Stimulated activated CD4-positive, alpha-beta T cell treated with anti-CD3 and anti-CD28 coated beads, Interleukin-1b, Interleukin-23, amount 100 ng/mL, for 48 hours (primary cell): ENCODE results near the gene AP4M1.
"Not testable (repeated sequence)": the region's sequence is repeated elsewhere in the genome, so short reads cannot be mapped to it uniquely, and the experiment has no call there.

Experiments
- DNase-seq: peaks from one replicate; pipeline ENCODE4 v3.0.0-alpha.2; 2020

AP4M1 gene

GRCh38 chr7:100137851-100138760 is 36.7 kb downstream of the AP4M1 start:
- no peak for DNase-seq

GRCh38 chr7:100141555-100141949 is 40.1 kb downstream of the AP4M1 start:
- no peak for DNase-seq

- DNase-seq: no peak
Observed at GRCh38 chr7:100142461-100142860, 41.0 kb downstream of the AP4M1 start.

GRCh38 chr7:100146350-100146749 is 44.9 kb downstream of the AP4M1 start:
- not testable (repeated sequence) for DNase-seq

GRCh38 chr7:100147278-100147677 is 45.8 kb downstream of the AP4M1 start:
- DNase-seq: no peak

DNA sequence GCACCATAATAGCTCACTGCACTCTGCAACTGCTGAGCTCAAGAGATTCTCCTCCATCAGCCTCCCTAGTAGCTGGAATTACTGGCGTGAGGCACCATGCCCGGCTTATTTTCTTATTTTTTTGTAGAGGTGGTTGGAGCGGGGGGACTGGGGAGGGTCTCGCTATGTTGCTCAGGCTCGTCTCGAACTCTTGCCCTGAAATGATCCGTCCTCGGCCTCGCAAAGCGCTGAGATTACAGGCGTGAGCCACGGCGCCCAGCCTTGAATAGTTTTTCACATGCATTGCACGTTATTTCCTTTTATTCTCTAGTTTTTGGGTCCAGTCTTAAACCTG is 46.7 kb downstream of the AP4M1 start:
- no peak for DNase-seq

DNA sequence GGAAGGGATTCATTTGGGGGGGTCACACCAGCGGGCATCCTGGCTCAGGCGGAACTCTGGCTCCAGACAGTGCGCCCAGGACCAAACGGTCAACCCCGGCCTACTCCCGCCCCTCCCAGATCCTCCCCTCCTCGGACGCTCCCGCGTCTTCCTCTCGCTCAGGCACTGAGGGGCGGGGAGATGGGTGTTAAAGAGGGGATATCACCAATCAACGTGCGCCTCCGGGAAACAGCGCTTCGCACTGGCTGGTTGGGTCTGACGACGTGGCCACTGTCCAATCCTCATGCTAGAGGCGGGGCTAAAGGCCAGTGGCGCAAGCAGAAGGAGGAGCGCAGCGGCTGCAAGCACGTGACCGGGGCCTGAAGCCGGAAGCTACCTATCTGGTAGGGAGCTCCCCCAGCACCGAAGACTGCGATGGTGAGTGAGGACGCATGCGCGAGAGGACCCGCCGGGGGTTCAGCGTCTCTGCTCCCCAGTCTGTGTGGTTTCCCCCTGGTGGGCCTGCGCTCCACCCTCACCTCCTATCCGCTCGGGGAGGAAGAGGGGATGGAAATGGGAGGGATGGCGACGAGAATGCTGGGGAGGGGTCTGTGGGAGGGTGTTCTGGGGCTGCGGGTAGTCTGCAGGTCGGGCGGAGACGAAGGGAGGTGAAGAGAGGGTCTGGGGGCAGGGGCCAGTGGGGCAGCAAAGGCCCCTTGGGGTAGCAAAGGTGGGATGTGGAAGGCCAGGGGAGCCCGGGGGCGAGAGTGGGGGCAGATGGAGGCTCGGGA is 47.3 kb downstream of the AP4M1 start, which contains the start of gene LAMTOR4:
Gene LAMTOR4 (plus strand): TSS at position 360 of the 770 bp plus-strand sequence. CDS start 55 bp downstream, at position 415.
- DNase-seq: peak; percentile 99

GRCh38 chr7:100152404-100152803 is 51.0 kb downstream of the AP4M1 start:
- DNase-seq: no peak

DNA sequence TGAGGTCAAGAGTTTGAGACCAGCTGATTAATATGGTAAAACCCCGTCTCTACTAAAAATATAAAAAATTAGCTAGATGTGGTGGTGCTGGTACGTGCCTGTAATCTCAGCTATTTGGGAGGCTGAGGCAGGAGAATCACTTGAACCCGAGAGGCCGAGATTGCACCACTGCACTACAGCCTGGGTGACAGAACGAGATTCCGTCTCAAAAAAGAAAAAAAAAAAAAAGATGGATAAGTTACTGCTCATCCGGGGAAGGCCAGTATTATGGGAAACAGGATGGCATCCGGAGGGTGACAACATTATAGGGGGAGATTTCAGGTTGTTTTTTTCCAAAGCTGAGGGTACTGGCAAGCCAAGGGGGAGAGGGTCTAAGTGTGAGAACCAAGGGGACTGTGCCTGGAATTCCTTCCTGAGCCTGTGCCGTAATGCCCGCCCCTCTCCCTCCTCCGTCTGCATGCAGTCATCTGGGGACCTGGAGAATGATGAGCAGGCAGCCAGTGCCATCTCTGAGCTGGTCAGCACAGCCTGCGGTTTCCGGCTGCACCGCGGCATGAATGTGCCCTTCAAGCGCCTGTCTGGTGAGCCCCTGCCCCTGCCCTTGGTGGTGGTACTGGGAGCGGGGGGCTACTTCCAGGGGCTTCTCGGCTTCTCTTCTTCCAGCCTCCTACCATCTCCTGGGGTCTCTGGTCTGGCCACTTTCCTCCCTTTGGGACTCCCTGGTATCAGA is 51.7 kb downstream of the AP4M1 start:
- no peak for DNase-seq

- DNase-seq: no peak
Observed at GRCh38 chr7:100153708-100154535, 52.5 kb downstream of the AP4M1 start.

DNA sequence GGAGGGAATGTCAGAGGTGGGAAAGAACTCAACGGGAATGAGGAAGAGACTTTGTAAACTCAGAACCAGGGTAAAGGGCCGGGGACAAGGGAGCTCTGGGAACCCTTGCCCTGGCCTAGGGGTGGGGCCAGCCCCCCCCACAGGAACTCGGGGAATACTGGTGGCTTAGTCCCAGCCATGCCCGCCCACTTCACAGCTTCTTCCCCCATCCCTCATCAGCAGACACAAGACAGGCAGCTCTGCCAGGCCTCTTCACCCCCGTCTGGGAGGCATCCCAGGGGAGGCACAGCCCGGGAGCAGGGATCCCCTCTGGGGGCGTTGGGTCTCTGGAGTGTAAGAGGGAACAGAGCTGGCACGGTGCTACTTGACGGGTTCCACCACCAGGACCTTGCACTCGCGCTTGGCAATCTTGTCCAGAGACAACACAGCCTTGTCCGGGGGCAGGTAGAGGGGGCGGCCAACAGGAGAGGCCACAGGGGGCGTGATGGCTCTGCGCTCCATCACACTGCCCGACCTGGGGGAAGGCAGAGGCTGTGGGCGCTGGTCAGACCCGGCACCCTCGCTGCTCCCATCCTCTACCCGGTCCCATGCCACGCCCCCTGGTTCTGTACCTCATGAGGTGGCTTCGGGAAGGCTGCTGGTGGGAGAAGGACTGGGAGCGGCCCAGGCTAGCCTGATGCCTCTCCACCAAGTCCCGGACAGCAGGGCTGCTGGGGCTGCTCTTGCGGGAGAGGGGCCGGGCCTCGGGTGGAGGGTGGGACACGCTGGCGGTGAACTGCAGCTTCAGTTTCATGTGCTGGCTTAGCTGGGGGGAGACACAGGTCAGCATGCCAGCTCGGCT is 53.4 kb downstream of the AP4M1 start:
- DNase-seq: no peak

DNA sequence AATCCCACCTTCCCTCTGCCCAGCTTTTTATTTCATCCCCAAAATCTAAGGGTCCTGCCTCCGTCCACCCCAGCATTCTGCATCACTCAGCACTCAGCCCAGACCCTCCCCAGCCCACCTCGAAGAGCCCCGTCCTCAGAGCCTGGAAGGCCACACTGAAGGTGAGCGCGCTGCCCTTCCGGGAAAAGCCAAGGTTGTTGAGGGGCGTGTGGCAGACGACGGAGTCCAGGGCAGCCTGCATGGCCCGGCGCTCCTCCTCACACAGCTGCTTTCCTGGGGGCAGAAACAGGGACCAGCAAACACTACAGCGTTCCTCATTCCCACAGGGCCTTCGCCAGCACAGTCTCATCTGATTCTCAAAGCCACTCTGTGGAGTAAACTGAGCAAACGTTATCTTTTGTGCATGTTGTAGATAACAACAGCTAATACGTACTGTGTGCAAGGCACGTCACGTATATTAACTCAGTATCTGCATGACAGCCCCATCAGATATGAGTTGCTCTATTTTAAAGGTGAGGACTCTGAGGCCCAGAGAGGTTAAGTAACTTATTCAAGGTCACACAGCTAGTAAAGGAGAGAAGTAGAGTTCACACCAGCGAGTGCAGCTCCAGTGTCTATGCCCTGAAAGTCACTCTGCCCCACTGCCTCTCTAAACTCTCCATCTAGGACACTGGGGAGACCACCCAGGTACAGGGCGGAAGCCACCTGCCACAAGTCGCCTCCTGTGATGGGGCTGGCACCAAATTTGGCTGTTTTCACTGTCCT is 54.3 kb downstream of the AP4M1 start:
- no peak for DNase-seq

DNA sequence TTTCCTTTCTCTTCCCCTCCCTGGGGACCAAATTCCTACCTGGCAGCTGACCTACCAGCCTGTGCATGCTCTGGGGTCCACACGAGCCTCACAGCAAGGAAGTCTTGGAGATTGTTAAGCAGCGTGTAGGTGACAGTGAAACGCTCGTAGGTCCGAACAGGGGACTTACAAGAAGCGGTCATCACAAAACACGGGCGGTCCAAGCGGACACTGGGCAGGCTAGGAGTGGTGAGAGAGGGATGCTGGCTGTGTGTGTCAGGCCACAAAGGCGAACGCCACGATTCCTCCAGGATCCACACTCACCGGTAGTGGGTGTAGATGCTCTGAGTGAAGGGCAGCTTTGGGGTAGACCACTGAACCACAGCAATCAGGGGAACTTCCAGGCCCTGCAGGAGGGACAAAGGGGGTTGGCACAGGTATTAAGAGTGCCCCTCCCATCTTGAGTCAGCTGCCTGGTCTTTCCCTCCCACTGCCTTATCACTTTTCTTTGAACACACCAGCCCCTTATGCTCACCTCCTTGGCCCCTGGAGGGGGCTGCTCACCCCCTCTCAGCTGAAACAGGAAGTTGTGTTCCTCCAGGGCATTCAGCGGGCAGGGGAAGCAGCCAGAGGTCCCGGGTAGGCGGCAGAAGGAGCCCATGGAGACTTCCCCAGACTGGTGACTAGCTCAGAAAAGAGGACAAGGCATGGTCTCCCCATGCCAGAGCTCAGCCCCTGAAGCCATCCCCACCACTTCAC is 55.1 kb downstream of the AP4M1 start:
- no peak for DNase-seq

GRCh38 chr7:100157069-100157333 is 55.6 kb downstream of the AP4M1 start:
- DNase-seq: no peak

DNA sequence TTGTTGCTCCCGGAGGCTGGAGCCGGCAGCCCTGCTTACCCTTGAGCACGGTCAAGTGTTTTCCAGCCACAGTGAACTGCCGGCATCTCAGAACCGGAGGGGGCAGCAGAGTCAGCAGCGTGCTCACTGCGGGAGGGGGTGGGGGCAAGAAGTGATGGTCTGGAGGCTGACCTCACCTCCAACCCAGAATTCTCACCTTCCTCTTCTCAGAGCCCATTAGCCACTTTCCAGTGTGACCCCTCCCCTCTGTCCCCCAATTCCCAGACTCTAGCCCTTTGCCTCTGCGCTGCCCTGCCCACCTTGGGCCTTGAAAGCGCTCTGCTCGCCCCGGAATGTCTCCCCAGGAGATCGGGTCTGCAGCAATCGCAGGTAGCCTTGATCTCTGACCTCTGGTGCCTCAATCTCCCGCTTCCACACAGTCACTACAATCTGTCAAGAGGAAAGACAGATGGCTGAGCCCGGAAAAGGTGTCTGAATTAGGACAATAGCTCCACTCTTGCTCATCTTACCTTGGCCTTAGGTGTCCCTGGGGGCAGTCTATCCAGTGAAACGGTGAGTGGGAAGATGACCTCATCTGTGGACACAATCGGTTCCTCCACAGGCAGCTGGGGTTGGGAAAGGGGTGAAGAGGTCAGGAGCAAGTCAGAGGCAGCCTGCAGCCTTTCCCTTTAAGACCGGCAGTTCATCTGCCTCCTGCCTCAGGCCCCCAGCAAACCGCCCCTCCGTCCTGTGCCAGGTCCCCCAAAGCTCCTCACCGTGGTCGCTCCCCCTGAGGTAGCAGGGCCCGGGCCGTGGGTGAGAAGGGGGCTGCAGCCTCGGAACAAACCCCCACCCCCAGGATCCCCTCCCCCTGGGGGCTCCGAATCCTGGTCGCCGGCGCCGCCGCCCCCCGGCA is 56.1 kb downstream of the AP4M1 start:
- no peak for DNase-seq
